Thyroid gland (tissue), 4 donors: ENCODE measurements around the gene MCL1.

Experiments
- CTCF ChIP-seq, 6 experiments: fragments of 200-600 bp in 3 of 6; fragments of 450-650 bp in 3 of 6; sonication (generic) in 3 of 6; IDR thresholded peaks; one replicate each; pipeline ENCODE4 v1.5.1; 2016 to 2019; ENCODE audit warnings: antibody characterized with exemption in 6 of 6, mild to moderate bottlenecking in 2 of 6, inconsistent platforms in 1 of 6, moderate library complexity in 1 of 6
- POLR2A ChIP-seq, 2 donors: fragments of 450-650 bp; IDR thresholded peaks; one replicate each; pipeline ENCODE4 v1.6.1; 2017; ENCODE audit warnings: antibody characterized with exemption in 2 of 2, mild to moderate bottlenecking in 2 of 2, moderate library complexity in 1 of 2

- no peak for TF ChIP-seq CTCF (IDR thresholded peaks at IDR 0.05)
- no peak for TF ChIP-seq POLR2A (IDR thresholded peaks at IDR 0.05)
Observed at GRCh38 chr1:150615346-150616201, 36.2 kb upstream of the MCL1 start.
